GM10266 (cell line): Measurements from ENCODE around the gene KCNN3.

Source experiments
- DNase-seq: peaks from one replicate; pipeline ENCODE4 v3.0.0; 2012; ENCODE audit errors: extremely low spot score
- CTCF ChIP-seq: IDR thresholded peaks from 2 replicates; pipeline ENCODE4 v1.5.1; 2012; ENCODE audit warnings: mild to moderate bottlenecking, low read depth; ENCODE audit not compliant: control insufficient read depth, insufficient read depth; ENCODE audit errors: missing control alignments

Gene KCNN3

DNA sequence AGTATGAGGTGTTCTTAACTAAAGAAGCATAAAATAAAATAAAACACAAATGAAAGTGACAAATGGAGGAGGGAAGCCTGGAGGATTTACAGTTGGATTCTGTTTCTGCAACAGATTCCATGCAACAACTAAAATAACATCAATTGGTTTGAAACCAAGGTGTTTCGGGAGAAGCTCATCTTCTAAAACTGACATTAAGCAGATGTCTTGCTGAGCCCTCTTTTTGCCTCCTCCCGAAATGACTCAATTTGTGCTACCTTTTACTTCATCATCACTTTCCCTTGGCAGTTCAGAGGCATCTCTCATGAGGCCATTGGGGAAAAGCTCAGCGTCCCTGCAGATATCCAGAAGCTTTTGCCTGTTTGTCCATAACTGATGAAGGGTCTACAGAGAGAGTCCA, 140.5 kb downstream of the KCNN3 start:
- TF ChIP-seq CTCF = no peak
- no peak for DNase-seq

- DNase-seq = no peak
- TF ChIP-seq CTCF = no peak
Measured at GRCh38 chr1:154729031-154729442, 141.0 kb downstream of the KCNN3 start.

GRCh38 chr1:154726896-154727753, 143.0 kb downstream of the KCNN3 start:
- no peak for DNase-seq
- TF ChIP-seq CTCF = no peak

DNA sequence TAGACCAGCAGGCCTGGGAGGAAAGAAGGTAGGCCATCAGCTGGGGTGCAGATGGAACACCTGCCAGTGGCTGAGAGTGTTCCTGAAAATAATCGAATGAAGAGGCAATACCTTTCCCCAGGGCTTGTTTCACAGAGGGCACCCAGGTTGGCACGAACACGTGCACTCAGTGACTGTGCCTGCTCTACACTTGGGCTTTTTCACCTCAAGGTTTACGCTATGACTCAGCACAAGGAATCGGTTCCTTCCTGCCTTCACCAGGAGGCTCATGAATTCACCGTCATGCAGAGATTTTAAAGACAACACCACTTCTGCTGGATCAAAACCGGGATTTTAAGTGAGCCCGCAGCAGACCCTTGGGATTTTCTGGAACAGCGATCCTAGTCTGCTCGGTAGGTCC, 143.6 kb downstream of the KCNN3 start:
- no peak for DNase-seq
- TF ChIP-seq CTCF = no peak

- TF ChIP-seq CTCF = no peak
- no peak for DNase-seq
Measured at GRCh38 chr1:154725865-154726264, 144.2 kb downstream of the KCNN3 start.

GRCh38 chr1:154720328-154721297, 149.5 kb downstream of the KCNN3 start:
- DNase-seq = no peak

More at GRCh38 chr1:154720328-154721297, 149.5 kb downstream of the KCNN3 start:
- no peak for TF ChIP-seq CTCF
